ENCODE measurements around the gene PREB. TPM values are rescaled to one million over a fixed set of nuclear protein-coding genes. Genes with fewer than 3 reads are reported as not detected.
"Not testable (repeated sequence)": the region's sequence is repeated elsewhere in the genome, so short reads cannot be mapped to it uniquely, and the experiment has no call there.

PREB gene
- polyA plus RNA-seq, 1 donor, result 49.3 TPM

DNA sequence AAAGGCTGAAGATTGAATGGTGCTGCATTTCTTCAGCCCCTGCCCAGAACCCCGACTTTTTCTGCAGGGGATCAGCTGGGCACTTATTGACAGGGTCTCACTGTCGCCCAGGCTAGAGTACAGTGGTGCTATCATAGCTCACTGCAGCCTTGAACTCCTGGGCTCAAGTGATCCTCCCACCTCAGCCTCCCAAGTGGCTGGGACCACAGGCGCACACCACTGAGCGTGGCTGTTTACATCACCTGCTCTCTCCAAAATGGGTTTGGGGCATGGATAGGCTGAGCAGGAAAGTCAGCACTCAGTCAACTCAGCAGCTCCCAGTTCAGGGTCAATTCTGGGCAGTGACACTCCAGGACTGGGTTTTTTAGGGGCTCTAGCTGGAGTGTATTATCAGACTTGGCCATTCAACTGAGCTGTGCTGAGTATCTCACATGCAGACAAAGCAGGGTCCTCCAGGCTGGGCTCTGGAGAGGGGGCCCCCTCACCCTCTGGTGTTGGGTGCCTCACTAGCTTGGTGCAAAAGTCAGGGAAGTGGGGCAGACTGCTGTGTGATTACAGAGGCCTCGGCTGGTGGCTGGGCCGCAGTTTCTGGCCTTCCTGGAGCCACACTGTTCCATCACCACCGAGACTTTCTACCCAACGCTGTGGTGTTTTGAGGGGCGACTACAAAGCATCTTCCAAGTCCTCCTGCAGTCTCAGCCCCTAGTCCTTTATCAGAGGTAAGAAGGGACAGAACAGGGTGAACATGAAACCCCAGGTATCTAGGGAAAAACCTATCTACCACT is 6.4 kb downstream of the PREB start:
- DNase-seq, result no peak

DNA sequence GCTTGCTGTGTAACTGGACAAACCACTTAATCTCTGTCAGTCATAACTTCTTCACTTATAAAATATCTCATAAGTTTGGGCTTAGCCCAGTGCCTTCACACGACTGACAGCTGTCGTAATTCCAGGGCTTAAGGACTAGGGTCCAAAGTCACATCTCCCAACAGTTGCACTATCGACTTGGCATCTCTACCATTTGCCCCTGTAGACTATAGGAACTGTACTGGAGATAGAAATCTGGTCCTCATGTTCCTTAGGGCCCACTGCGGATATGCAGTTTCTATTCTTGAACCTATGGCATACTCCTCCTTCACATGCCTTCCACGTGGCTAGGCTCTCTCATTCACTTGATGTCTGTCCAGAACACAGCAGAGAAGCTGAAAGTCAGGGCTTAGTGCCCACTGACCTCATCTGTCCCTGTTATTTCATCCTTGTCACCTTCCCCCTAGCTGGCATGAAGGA is 8.2 kb downstream of the PREB start:
- no peak for DNase-seq

DNA sequence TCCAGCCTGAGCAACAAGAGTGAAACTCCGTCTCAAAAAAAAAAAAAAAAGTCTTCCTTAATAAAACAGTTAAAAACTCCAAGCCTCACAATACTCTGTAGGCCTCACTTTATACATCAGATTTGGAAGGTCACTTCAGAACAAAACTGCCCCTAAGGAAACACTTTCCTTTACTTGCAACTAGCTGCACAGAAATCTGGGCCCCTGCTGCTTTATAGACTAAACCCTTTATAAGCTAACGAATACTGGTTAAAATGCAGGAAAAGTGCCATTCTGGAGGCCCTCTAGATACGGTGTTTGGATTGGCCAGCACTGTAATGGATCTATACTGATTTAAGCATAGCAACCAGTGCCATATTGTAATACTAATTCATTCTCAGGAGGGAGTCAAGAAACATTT is 9.3 kb downstream of the PREB start:
- no peak for DNase-seq

DNA sequence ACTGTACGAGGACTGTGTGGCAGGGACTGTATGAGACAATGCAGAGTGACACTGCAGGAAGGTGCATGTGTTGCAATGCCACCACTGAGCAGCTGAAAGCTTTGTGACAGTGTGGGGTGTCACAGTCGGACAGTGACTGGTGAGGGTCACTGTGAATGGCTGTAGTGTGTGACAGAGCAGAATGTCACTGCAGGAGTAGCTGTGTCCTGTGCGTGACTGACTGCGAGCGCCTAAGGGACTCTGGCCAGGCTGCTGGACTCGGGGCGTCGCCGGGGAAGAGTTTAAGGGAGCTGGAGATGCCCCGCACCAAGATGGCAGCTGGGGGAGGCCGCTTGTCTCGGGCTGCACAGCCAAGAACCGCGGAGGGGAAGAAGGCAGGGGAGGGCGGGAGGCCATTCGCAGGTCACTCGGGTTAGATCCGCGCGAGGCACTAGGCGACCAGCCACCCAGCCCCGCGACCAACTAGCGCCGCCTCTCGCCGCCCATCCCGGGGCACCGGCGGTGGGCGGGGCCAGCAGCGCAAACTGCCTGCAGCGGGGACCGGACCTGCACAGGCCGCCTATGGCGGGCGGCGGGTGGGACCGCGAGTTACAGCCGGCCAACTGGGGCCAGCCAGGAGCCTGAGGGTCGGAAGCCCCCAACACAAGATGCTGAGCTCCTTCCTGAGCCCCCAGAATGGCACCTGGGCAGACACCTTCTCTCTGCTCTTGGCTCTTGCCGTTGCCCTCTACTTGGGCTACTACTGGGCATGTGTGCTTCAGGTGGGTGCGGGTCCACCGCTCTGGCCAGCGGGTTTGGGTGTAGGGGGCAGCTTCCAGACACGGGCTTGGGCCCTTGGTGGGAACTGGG is 10.9 kb downstream of the PREB start, which contains the start of gene ABHD1:
Gene ABHD1 (plus strand): TSS at position 514 of the 849 bp plus-strand sequence. CDS start 134 bp downstream, at position 648.
- peak; percentile 25 for DNase-seq

DNA sequence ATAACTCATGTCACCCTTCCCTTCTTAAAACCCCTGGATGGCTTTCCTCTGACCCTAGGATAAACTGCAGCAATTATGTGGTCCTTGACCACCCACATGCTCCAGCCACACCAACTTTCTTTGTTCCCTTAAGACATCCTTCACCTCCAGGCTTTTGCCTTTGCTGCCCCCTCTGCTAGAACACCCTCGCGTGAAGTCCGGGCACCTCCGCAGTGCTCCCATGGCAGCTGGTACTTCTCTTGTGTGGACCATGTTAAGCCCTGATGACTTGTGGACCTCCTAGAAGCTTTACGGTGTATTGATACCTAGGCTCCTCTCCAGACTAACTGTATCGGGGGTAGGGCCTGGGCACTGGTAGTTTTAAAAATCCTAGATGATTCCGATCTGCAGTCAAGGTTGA is 11.6 kb downstream of the PREB start:
- no peak for DNase-seq

DNA sequence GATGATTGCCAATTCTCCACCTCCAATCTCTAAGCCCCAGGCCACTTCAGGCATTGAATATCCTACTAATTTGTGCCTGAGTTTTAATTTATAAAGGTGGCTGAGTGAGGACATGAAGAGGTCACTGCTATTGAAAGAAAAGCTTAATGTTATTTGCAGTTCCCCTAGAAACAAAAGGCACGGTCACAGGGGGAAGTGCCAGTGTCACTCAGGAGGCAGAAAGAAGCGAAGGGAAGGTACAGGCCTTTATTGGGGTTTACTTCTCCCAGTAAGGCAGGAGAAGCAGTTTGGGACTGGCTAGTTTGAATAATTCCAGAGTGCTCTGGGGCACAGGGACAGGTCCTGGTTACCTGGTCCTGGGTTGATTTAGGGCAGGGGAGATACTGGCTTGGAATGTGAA is 12.5 kb downstream of the PREB start:
- no peak for DNase-seq

DNA sequence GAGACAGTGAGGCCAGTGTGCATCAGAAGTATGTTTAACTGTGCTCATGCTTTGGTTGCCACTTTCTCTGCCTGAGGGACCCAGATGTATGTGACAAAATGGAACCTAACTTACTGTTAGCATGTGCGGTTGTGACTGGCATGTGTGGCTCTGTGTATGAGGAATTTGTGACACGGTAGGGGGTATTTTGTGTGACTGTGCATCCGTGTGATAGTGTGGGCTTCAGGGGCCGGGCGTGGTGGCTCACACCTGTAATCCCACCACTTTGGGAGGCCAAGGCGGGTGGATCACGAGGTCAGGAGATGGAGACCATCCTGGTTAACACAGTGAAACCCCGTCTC is 15.1 kb downstream of the PREB start:
- not testable (repeated sequence) for DNase-seq

DNA sequence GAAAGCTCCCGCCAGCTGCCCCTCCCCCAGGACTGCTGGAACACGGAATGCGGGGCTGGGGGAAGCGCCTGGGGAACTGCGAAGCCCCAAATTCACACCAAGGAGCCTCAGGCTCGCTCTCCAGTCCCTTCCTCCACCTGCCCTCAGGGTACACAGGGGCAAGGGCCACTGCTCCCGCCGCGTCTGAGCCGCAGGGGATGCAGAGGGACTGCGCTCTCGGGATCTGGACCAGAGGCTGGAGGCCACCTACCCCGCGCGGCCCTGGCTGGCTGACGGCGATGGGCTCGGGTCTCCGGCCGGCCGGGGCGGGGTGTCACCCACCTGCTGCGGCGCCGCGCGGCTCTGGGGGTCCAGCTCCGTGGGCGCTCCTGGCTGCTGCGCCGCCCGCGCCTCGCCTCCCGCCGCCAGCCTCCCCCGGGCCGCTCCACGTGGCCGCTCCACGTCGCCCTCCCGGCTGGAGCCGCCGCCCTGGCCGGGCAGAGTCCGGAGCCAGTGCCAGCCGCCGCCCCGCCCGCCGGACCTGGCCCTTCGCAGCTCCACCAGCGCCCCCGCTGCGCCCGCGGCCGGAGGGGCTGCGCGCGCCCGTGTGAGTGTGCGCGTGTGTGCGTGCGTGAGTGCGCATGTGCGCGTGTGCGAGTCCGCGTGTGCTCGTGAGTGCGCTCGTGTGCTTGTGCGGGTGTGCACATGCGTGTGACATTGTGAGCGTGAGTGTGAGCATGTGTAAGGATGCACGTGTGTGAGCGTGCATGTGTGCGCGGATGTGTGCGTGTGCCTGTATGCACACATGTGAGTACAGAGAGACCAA is 15.7 kb downstream of the PREB start, which contains the start of gene CGREF1:
Gene CGREF1 (minus strand): TSS at position 604 of the 805 bp plus-strand sequence. CDS start 14,762 bp downstream, outside the sequence.
- no peak for DNase-seq

GRCh38 chr2:27117995-27118524 is 16.4 kb downstream of the PREB start:
- DNase-seq, result no peak

DNA sequence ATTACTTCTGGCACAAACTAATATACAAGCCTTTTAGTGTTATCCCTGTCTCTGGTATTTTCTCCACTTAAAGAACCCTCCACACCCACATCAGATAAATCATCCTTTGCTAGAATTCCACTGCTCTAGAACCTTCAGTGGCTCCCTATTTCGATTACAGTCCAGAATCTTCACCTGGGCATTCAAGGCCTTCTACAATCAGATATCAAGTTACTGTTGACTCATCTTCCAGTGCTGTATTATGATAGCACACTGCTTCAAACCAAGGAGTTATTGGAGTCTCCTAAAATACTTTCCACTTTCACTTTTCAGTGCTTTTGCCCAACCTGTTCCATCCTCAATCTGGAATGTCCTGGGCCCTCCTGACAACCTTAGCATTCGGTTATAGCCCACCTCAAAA is 18.9 kb downstream of the PREB start:
- DNase-seq, result no peak

GRCh38 chr2:27111392-27112078 is 22.9 kb downstream of the PREB start:
- not testable (repeated sequence) for DNase-seq

GRCh38 chr2:27110603-27111352 is 23.7 kb downstream of the PREB start:
- DNase-seq, result not testable (repeated sequence)

GRCh38 chr2:27109083-27109482 is 25.4 kb downstream of the PREB start:
- no peak for DNase-seq

GRCh38 chr2:27108221-27108620 is 26.2 kb downstream of the PREB start:
- DNase-seq, result no peak

DNA sequence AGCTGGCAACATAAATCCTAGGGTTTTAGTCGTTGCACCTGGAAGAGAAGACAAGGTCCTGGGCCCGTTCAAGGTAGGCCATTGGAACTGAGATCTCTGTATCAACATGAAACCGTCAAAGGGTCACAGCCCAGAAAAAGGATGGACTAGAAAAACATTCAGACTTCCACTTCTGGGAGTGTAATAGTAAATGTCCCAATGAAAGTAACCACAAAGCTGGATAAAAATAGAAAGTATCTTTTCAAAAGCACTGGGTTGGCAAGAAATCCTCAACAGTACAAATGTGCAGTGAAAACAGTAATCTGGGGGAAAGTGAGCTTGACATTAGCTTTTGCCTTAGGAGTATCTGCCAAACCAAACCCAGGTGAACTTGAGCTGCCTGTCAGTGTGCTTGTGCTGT is 28.5 kb downstream of the PREB start:
- DNase-seq, result no peak

DNA sequence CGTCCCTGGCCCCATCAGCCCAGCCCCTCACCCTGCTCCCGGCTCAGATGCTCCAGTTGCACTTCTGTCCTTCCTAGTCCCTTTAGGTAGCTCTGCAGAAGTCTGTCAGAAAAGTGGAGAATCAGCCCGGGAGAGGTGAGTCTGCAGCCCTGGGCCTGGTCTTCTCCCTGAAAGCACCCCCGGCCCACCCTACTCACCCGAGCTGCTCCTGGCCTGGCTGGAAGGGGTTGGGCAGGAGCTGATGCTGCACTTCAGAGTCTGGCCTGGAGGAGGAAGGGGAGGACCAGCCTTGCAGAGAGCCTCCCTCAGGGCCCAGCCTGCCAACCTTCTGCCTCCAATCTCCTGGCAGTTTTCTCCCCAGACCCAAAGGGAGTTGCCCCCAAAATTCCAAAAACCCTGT is 32.1 kb downstream of the PREB start:
- no peak for DNase-seq

- no peak for DNase-seq
These were observed 34.4 kb downstream of the PREB start for GRCh38 chr2:27100036-27100435.

DNA sequence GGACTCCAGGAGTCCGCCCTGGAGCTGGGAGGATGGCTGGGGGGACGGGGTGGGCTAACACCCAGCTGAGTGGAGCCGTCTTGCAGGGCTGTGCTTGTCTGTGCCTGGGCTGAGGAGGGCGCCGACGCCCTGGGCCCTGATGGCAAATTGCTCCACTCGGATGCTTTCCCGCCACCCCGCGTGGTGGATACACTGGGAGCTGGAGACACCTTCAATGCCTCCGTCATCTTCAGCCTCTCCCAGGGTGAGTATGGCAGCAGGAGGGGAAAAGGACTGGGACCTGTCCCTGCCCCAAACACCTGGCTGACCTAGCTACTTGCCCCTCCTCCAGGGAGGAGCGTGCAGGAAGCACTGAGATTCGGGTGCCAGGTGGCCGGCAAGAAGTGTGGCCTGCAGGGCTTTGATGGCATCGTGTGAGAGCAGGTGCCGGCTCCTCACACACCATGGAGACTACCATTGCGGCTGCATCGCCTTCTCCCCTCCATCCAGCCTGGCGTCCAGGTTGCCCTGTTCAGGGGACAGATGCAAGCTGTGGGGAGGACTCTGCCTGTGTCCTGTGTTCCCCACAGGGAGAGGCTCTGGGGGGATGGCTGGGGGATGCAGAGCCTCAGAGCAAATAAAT is 35.0 kb downstream of the PREB start:
- no peak for DNase-seq

DNA sequence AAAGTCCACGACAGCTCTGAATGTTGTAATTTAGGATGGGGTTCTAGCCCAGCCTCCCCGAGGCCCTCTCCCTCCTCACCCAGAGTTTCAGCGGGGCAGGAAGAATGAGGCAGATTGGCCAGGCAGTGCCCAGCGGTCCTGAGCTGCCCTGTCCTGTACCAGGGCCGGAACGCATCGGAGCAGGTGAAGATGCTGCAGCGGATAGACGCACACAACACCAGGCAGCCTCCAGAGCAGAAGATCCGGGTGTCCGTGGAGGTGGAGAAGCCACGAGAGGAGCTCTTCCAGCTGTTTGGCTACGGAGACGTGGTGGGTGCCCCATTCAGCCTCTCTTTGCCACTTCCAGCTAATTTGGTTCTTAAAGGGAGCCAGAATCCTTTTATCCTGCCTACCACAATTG is 37.1 kb downstream of the PREB start:
- no peak for DNase-seq

GRCh38 chr2:27096748-27097297 is 37.6 kb downstream of the PREB start:
- DNase-seq, result no peak
